Spleen (tissue), 7 donors: ENCODE results near the gene P2RX1.

Source experiments
- CTCF ChIP-seq, 11 experiments: fragments of 200-600 bp in 7 of 11; fragments of 450-650 bp in 4 of 11; sonication (generic) in 4 of 11; IDR thresholded peaks in 8 of 11; conservative IDR thresholded peaks in 3 of 11; 1 replicate in 7 of 11; 2 replicates in 4 of 11; pipeline versions ENCODE4 v1.4.0 to v1.8.0; 2016 to 2021; ENCODE audit warnings: antibody characterized with exemption in 11 of 11, inconsistent platforms in 4 of 11, mild to moderate bottlenecking in 1 of 11
- POLR2A ChIP-seq, 3 donors: fragments of 450-650 bp; IDR thresholded peaks; one replicate each; pipeline ENCODE4 v1.5.1; 2017; ENCODE audit warnings: antibody characterized with exemption in 3 of 3, mild to moderate bottlenecking in 1 of 3
- donor health status: DM: no; HTN: no; CAD: no; lungs with moderate emphysema.
- donor health status: DM: no; HTN: no; CAD: no.
- donor health status: DM: no; HTN: no; CAD: no.

- no peak for TF ChIP-seq POLR2A (IDR thresholded peaks at IDR 0.05)
- peak in 1 of 11 experiments; percentile 13 for TF ChIP-seq CTCF (IDR thresholded peaks at IDR 0.05 in 8 of 11, conservative IDR thresholded peaks at IDR 0.05 in 3 of 11)
These were observed 4.8 kb downstream of the P2RX1 start for GRCh38 chr17:3911271-3912053.
